ENCODE data around the gene PTPN13. TPM values are rescaled to one million over a fixed set of nuclear protein-coding genes. Genes with fewer than 3 reads are reported as not detected.

The PTPN13 gene
- total RNA-seq, 3 donors from 2014 or later, result 36.3 to 49.6 (median 41.3) TPM

- H3K27ac ChIP-seq, result no peak overlapping the region
- H3K9me3 ChIP-seq, result no peaks in the 10 kb centered on the region
- DNase-seq (ENCODE audit: low spot score in 2 of 2), result no peak
- H3K4me3 ChIP-seq, result no peak overlapping the region
- intact Hi-C loops (cut with DNase I; ENCODE audit: low total_unique reads), result no loop called here
- H3K4me1 ChIP-seq, result no peaks in the 10 kb centered on the region
- H3K27me3 ChIP-seq, result no peaks in the 10 kb centered on the region
- TF ChIP-seq POLR2AphosphoS5 (IDR thresholded peaks at IDR 0.05) (no peak), POLR2A (IDR thresholded peaks at IDR 0.05) (no peak), CTCF (IDR thresholded peaks at IDR 0.05) (no peak)
- H3K36me3 ChIP-seq, result no peaks in the 10 kb centered on the region
These were observed 12.7 kb downstream of the PTPN13 start for GRCh38 chr4:86606809-86607208.

- H3K27me3 ChIP-seq, result no peaks in the 10 kb centered on the region
- no peaks in the 10 kb centered on the region for H3K9me3 ChIP-seq
- DNase-seq (ENCODE audit: low spot score in 2 of 2), result no peak
- TF ChIP-seq POLR2AphosphoS5 (IDR thresholded peaks at IDR 0.05) (no peak), POLR2A (IDR thresholded peaks at IDR 0.05) (no peak), CTCF (IDR thresholded peaks at IDR 0.05) (no peak)
- intact Hi-C loops (cut with DNase I; ENCODE audit: low total_unique reads), result no loop called here
- H3K36me3 ChIP-seq, result no peaks in the 10 kb centered on the region
- H3K27ac ChIP-seq, result no peak overlapping the region
- H3K4me3 ChIP-seq, result no peak overlapping the region
- no peaks in the 10 kb centered on the region for H3K4me1 ChIP-seq
These were observed 14.8 kb downstream of the PTPN13 start for GRCh38 chr4:86608757-86609375.

- no peaks in the 10 kb centered on the region for H3K9me3 ChIP-seq
- no peaks in the 10 kb centered on the region for H3K36me3 ChIP-seq
- no peaks in the 10 kb centered on the region for H3K4me1 ChIP-seq
- no peak overlapping the region for H3K27ac ChIP-seq
- TF ChIP-seq CTCF (IDR thresholded peaks at IDR 0.05) (no peak), POLR2AphosphoS5 (IDR thresholded peaks at IDR 0.05) (no peak), POLR2A (IDR thresholded peaks at IDR 0.05) (no peak)
- DNase-seq (ENCODE audit: low spot score in 2 of 2), result no peak
- H3K27me3 ChIP-seq, result no peaks in the 10 kb centered on the region
- H3K4me3 ChIP-seq, result no peak overlapping the region
- intact Hi-C loops (cut with DNase I; ENCODE audit: low total_unique reads), result no loop called here
These were observed 17.6 kb downstream of the PTPN13 start for GRCh38 chr4:86611757-86612156.

GRCh38 chr4:86613734-86614133 lies 19.6 kb downstream of the PTPN13 start:
- intact Hi-C loops (cut with DNase I; ENCODE audit: low total_unique reads), result no loop called here
- H3K4me1 ChIP-seq, result no peaks in the 10 kb centered on the region
- no peaks in the 10 kb centered on the region for H3K36me3 ChIP-seq
- no peak for DNase-seq (ENCODE audit: low spot score in 2 of 2)
- no peaks in the 10 kb centered on the region for H3K9me3 ChIP-seq
- H3K27ac ChIP-seq, result no peak overlapping the region
- H3K27me3 ChIP-seq, result no peaks in the 10 kb centered on the region
- no peak overlapping the region for H3K4me3 ChIP-seq
- no peak for TF ChIP-seq CTCF (IDR thresholded peaks at IDR 0.05)
- TF ChIP-seq POLR2A (IDR thresholded peaks at IDR 0.05), result no peak

- Histone ChIP-seq H3K4me3 (no peak overlapping the region), H3K36me3 (no peaks in the 10 kb centered on the region), H3K27ac (no peak overlapping the region), H3K9me3 (no peaks in the 10 kb centered on the region), H3K27me3 (no peaks in the 10 kb centered on the region), H3K4me1 (no peaks in the 10 kb centered on the region)
- no peak for DNase-seq (ENCODE audit: low spot score in 2 of 2)
- intact Hi-C loops (cut with DNase I; ENCODE audit: low total_unique reads), result no loop called here
- TF ChIP-seq CTCF (IDR thresholded peaks at IDR 0.05), result no peak
- TF ChIP-seq POLR2A (IDR thresholded peaks at IDR 0.05), result no peak
- no peak for TF ChIP-seq POLR2AphosphoS5 (IDR thresholded peaks at IDR 0.05)
These were observed 20.8 kb downstream of the PTPN13 start for GRCh38 chr4:86614865-86615264.

Measured in breast epithelium (tissue), 4 donors.